Mononuclear cell (primary cell): Measurements from ENCODE around the gene MYO7B. TPM values are rescaled to one million over a fixed set of nuclear protein-coding genes. Genes with fewer than 3 reads are reported as not detected.

Experiments used
- H3K27me3 ChIP-seq: 2 replicates; pipeline ENCODE4 v1.6.0; 2011; ENCODE audit warnings: low read length, control low read depth; ENCODE audit not compliant: insufficient read depth
- H3K4me1 ChIP-seq: 2 replicates; pipeline ENCODE4 v1.5.1; 2011; ENCODE audit warnings: mild to moderate bottlenecking, low read length, control low read depth; ENCODE audit not compliant: insufficient read depth
- H3K4me3 ChIP-seq: 2 replicates; pipeline ENCODE4 v1.5.1; 2011; ENCODE audit warnings: mild to moderate bottlenecking, low read length, moderate library complexity
- H3K9me3 ChIP-seq: 2 replicates; pipeline ENCODE4 v1.5.1; 2011; ENCODE audit warnings: low read depth, mild to moderate bottlenecking, control low read depth, low read length
- total RNA-seq: library from RNA; depleted of rRNA; stranded (reverse); fragments of >200 nt; gene quantifications from one replicate; pipeline ENCODE4 v1.2.3, GENCODE V29; 2012

The MYO7B gene
- total RNA-seq, 1 donor, result 1.0 TPM

DNA sequence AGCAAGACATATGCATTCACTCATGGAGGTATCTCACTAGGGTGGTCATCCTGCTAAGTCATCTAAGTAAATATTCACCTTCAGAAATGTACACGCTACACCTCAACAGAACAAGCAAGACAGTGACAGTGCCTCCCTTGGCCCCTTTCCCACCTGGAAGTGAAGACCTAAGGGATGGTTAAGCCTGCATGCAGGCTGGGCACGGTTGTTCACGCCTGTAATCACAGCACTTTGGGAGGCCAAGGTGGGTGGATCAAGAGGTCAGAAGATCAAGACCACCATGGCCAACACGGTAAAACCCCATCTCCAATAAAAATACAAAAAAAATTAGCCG, 135.4 kb downstream of the MYO7B start:
- Histone ChIP-seq H3K4me1 (peaks cover 9% of the 10 kb centered on the region), H3K4me3 (no peak overlapping the region), H3K9me3 (no peaks in the 10 kb centered on the region), H3K27me3 (peaks cover 46% of the 10 kb centered on the region)

DNA sequence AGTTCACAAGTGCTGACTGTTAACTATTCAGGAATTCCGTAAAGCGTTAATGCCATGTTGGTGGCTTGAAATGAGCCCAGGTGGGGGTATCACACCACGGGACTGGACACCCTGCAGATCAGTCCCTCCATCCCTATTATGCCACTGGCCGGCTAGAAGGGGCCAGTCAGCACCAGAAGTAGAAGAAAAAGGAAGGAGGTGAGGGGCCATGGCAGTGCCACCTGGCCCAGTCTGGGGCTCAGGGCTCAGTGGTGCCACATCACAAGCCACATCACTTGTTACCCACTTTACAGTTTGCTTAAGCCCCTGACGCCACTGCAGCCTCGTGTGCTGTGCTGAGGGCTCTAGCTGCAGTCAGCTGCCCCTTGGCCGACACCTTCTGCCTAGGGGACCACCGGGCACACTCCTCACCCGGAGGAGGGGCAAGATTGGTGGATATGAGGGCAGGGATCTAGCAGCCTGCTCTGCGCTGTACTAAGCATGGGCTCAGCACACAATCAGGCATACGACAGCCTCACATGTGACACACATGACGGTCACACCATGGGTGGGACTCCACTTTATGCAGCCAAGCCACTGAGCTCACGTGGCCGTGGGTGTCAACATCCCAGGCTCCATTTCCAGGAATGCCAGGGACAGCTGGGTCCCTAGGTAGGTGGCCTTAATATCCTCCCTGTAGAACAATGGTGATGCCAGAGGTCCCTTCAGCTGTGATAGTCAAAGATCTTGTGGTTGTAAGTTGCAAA, 136.2 kb downstream of the MYO7B start:
- peaks cover 9% of the 10 kb centered on the region for H3K4me1 ChIP-seq
- H3K4me3 ChIP-seq, result no peak overlapping the region
- peaks cover 45% of the 10 kb centered on the region for H3K27me3 ChIP-seq
- H3K9me3 ChIP-seq, result no peaks in the 10 kb centered on the region

DNA sequence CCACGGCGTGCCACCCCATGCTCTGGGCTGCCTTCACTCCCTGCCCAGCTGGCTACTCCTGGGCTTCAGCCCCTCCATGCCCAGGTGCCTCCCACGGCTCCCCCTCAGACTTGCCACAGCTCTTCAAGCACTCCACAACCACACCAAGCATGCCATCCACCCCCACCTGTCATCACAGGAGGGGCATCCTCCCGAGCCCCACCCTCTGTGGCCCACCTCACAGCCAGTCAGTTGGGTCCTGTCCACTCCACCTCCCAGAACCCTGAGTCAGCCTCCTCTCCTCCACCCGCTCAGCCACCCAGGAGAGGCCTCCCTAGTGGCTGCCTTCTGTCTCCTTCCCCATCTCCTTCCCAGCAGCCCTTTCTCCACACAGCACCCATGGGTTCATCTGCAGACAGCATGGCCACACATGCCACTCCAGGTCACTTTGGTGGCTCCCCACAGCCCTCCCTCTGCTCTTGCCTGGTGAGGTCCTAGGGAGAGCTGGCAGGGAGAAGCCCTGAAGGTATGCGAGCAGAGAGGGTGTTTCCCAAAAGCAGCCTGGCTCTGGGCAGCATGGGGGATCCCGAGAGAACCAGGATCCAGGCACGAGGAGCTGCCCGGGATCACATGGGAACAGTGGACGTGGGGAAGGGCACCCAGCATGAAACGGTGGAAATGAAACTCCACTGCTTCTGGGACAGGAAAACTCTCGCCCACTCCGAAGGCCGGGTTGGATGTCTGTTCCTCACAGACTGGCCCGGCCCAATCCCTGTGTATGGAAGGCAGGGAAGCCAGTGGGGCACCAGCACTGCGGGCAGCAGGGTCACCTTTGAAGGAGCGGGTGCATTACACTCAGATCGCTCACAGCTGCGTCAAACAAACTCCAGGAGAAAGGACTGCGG, 137.1 kb downstream of the MYO7B start:
- H3K4me3 ChIP-seq, result no peak overlapping the region
- peaks cover 9% of the 10 kb centered on the region for H3K4me1 ChIP-seq
- no peaks in the 10 kb centered on the region for H3K9me3 ChIP-seq
- peaks cover 41% of the 10 kb centered on the region for H3K27me3 ChIP-seq

DNA sequence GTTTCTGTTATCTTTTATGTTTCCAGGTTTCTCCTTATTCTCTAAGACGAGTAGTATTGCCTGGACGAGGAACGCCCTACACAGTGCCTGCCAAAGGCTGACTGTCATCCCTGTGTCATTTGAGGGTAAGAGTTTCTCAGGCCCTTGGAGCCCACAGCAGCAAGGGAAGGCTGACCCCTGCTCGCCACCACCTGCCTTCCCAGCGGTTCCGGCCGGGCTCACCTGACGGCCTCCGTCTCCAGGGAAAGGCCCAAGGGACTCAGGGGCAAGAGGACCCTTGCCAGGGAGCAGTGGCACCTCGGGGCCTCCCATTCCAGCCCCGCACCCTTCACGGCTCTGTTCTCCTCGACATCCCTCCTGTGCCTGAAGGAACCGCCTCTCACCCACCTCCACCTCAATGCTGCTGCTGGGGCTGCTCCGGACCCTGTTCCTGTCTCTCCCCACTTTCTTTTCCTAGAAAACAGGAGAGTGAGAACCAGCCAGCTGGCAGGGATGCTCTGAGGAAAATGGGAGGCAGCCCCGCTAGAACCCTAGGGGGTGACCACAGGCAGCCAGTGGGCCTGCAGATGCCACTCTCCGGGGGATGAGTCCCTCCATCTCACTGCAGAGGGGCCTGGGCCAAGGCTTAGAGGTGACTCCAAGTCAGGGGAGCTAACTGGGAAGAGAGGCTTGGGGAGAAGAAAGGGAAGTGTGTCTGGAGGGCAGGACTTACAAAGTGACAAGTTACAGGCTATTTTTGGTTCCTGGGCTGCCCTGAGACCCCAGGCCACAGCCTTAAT, 138.0 kb downstream of the MYO7B start:
- H3K4me1 ChIP-seq, result peaks cover 9% of the 10 kb centered on the region
- H3K27me3 ChIP-seq, result peaks cover 39% of the 10 kb centered on the region
- no peak overlapping the region for H3K4me3 ChIP-seq
- H3K9me3 ChIP-seq, result no peaks in the 10 kb centered on the region

DNA sequence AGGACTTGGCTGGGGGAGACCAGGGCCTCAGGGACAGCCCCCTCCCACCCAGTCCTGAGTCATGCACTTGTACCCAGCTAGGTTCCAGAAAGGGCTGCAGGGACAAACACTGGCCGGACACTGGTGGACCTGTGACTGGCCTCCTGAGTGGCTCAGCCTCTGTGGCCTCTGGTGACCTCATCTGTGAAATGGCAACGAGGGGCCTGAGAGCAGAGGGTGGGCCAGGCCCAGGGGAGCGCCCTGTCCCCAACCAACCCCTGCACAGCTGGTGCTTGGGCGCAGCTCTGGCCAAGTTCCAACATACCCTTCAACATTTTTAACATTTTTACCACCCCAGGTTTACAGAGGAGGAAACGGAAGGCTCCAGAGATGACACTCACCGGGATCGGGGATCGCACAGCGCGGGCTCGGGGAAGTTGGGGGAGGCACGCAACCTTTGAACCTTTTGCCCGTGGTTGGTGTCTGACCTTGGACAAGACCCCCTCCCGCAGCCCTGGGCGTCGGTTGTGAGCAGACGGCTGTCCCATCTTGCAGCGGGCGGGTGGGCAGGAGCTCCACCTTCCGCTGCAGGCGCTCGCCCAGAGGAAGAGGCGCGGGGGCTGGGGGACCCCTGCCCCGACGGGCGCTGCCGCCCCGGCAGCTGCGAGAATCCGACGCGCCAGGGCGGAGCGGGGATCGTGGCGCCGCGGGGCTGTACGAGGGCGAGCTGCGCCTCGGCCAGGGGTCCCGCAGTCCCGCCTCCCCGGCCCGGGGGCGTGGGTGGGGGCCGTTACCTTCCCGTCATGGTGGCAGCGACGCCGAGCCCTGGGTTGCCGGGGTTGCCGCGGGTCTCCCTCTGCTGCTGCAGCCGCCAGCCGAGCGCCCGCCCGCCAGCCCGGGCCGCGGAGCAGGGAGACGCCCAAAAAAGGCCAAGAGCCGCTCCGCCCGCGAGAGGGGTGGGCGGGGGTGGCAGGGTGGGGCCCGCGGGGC, 139.0 kb downstream of the MYO7B start:
- Histone ChIP-seq H3K27me3 (peaks cover 35% of the 10 kb centered on the region), H3K4me3 (no peak overlapping the region)

DNA sequence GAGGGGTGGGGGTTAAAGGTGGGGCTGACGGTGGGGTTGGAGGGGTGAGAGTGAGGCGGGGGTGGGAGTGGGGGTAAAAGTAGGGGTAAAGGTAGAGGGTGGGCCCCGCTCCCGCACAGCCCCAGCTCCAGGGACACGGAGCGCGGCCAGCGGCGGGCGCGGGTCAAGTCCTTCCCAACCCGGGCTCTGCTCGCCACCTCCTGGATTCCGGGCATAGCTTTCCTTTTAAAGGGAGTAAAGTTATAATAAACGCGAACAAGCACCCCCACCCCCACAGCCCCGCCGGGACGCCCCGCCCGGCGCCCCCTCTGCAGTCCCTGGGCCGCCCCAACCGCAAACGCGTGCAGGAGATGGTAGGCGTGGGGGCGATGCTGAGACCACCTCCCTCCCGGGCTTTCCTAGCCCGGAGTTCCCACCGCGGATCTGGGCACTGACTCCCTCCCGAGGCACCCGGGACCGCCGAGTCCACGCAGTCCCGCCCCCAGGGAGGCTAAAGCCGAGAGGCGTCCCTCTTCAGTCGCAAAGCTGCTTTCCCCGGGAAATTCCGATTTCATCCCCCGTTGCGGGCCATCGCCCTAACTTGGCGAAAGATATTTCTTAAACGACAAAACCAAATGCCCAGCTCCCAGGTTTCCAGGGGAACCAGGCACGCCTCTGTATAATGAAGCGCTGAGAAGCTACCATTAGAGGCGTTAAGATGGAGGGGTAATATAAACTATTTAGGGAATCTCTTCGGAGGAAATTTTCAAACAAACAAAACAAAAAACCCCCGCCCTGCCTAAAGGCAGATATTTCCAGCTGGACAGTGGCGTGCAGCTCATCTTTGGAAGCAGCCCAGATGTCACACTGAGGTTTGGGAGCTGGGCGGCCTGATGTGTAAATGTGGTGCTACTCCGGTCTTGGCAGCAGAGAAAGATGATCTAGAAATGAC, 140.1 kb downstream of the MYO7B start, which contains the start of gene LIMS2:
LIMS2 (minus strand) TSS at position 200 of the 931 bp plus-strand sequence. CDS start 506 bp downstream, outside the sequence.
- H3K4me1 ChIP-seq, result peaks cover 9% of the 10 kb centered on the region
- no peaks in the 10 kb centered on the region for H3K9me3 ChIP-seq
- no peak within 1 kb of the TSS for H3K4me3 ChIP-seq
- peaks cover 31% of the 10 kb centered on the region for H3K27me3 ChIP-seq

More for the DNA sequence above, 139.0 kb downstream of the MYO7B start:
- Histone ChIP-seq H3K4me1 (peaks cover 9% of the 10 kb centered on the region), H3K9me3 (no peaks in the 10 kb centered on the region)

DNA sequence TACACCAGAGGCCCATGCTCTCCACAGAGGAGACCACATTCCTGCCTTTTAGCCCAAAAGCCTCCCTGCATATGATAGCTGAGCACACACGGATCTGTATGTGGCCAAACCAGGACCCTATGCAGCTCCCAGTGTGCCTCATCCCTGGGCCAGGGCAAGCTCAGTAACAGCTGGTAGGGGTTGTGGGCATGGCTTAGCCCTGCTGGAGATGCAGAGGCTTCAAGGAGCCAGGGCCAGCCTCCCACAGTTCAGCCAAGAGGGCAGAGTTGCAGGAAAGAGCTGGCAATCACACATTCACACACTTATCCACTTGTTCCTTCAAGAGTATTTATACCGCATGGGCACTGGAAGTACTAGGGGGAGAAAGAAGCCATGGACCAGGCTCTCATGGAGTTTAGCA, 141.4 kb downstream of the MYO7B start:
- no peak overlapping the region for H3K4me3 ChIP-seq
- H3K9me3 ChIP-seq, result no peaks in the 10 kb centered on the region
- peaks cover 29% of the 10 kb centered on the region for H3K27me3 ChIP-seq
- peaks cover 9% of the 10 kb centered on the region for H3K4me1 ChIP-seq

DNA sequence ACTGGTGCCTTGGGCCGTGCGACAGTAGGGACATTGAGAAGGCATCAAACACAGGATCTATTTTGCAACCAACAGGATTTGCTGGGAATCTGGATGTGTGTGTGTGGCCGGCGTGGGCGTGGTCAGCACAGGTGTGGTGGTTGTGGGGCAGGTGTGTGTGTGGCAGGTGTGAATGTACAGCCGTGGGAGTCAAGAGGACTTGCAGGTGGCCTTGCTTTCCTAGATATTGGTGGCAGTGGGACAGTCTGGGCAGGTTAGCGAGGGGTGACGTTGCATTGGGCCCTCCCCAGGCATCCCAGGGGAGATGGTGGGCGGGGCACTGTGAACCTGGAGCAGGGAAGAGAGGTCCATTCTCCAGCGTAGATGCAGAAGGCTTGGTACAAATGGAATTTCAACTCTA, 143.0 kb downstream of the MYO7B start:
- peaks cover 28% of the 10 kb centered on the region for H3K27me3 ChIP-seq
- peaks cover 9% of the 10 kb centered on the region for H3K4me1 ChIP-seq
- no peak overlapping the region for H3K4me3 ChIP-seq
- no peaks in the 10 kb centered on the region for H3K9me3 ChIP-seq

DNA sequence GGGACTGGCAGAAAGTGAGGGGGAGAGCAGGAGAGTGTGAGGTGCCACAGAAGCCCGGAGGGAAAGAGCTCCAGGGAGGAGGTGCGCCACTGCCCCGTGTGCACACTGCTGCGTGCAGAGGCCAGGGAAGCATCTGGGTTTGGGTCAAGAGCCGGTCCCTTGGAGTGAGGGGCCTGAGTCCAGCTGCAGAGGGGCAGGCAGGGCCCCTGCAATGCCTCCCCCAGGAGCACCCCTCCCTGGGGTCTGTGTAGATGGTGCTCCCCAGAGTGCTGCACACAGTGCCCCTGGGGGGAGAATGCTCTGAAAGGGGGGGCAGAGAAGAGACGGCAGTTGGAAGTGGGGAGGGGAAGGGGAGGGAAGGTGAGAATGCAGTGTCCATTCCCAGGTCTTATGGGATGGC, 143.5 kb downstream of the MYO7B start:
- H3K4me1 ChIP-seq, result peaks cover 9% of the 10 kb centered on the region
- no peaks in the 10 kb centered on the region for H3K9me3 ChIP-seq
- peaks cover 24% of the 10 kb centered on the region for H3K27me3 ChIP-seq
- H3K4me3 ChIP-seq, result no peak overlapping the region

DNA sequence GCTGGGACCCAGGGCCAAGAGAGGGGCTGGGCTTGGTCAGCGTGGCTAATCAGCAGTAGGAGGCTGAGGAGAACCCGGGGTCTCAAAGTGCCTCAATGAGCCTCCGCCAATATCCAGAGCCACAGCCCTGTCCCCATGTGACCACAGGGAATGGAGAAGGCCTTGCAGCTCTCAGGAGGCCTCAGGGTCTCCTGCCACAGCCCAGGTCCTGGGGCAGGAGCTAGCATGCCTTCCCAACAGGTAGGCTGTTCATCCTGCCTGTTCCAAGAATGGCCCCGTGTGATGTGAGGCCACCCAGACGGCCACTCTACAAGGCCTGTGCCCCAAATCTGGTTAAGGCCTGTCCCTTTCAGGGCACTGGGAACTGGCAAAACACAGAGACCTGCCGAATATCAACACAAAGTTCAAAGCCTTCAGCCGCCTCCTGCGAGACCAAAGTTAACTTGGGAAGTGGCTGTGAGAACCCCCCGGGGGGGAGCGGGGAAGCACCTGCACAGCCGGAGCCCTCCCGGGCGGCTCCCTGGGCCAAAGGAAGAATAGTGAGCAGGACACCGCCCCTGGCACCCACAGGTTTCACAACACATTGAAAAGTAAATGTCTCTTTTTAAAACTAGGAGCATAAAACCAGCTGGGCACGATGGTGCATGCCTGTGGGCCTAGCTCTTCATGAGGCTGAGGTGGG, 144.3 kb downstream of the MYO7B start:
- Histone ChIP-seq H3K27me3 (peaks cover 16% of the 10 kb centered on the region), H3K9me3 (no peaks in the 10 kb centered on the region), H3K4me1 (peaks cover 4% of the 10 kb centered on the region), H3K4me3 (no peak overlapping the region)

DNA sequence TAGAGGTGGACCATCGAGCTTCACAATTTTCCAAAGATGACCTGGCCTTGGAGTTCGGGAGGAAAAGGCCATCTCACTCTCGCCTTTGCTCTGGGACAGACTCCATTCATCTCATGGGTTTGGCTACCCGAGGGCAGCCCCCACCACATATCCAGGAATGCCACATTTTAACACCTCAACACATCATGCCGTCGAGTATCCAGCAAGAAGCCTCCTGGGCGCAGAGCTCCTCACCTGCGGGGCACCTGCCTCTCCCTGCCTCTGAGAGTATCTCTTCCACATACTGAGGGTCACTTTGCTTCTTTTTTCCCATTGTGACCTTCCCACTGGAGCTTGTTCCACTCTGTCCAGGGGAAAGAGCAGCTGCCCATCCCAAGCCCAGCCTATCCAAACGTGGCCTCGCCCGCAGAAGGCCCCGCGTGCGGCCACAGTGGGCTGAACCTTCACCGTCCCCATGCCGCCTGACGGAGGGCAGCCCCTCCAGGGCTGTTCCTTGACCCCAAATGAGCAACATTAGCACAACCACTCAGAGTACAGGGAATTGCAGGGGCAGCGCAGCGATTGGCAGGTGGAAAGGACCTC, 145.3 kb downstream of the MYO7B start:
- peaks cover 13% of the 10 kb centered on the region for H3K27me3 ChIP-seq
- H3K9me3 ChIP-seq, result no peaks in the 10 kb centered on the region
- H3K4me3 ChIP-seq, result no peak overlapping the region
- H3K4me1 ChIP-seq, result peaks cover 1% of the 10 kb centered on the region

DNA sequence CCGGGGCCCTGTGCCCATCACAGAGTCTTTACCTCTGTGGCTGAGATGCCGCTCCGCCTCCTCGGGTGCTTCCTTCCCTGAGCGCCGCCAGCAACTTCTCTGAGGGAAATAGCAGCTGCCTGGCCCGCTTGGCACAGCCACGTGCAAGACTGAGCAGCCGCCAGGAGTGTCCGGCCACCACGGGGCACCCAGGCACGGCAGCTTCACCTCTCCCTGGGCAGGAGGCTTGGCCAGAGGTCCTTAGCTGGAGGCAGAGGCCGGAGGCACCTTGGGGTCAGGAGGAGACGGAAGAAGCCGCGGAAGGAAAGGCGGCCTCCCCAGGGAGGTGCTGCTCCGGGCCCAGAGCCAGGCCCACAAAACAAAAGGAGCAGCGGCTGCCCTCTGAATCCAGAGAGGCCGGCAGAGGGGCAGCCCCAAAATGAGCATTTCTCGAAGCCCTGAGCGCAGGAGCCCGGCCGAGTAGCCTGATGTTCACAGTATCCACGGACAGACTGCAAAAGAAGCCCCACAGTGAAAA, 145.9 kb downstream of the MYO7B start:
- H3K4me3 ChIP-seq, result no peak overlapping the region
- peaks cover 9% of the 10 kb centered on the region for H3K27me3 ChIP-seq
- no peaks in the 10 kb centered on the region for H3K9me3 ChIP-seq
- no peaks in the 10 kb centered on the region for H3K4me1 ChIP-seq
